HepG2 (cell line): ENCODE results near the gene MRPS17. TPM values are rescaled to one million over a fixed set of nuclear protein-coding genes. Genes with fewer than 3 reads are reported as not detected.
A peak's percentile ranks its signal among the peaks of the same experiment; 100 is the strongest.

ENCODE experiments used
- ATM ChIP-seq: fragments of 450-650 bp; IDR thresholded peaks from 2 replicates; pipeline ENCODE4 v1.7.1; 2017; ENCODE audit warnings: mild to moderate bottlenecking, borderline replicate concordance
- HNRNPLL ChIP-seq: fragments of 200-400 bp; formaldehyde crosslinking; IDR thresholded peaks from 2 replicates; pipeline ENCODE4 v1.6.1; 2017; ENCODE audit warnings: mild to moderate bottlenecking, low read depth, low read length; ENCODE audit not compliant: poor library complexity, severe bottlenecking
- RBFOX2 ChIP-seq: fragments of 200-400 bp; formaldehyde crosslinking; IDR thresholded peaks from 2 replicates; pipeline ENCODE4 v1.6.1; 2017; ENCODE audit warnings: low read depth, mild to moderate bottlenecking, low read length
- STAT5B ChIP-seq: sonication (generic); formaldehyde crosslinking; IDR thresholded peaks from 2 replicates; pipeline ENCODE4 v1.4.0; 2020; ENCODE audit warnings: missing genetic modification reagents
- ZIK1 ChIP-seq: sonication (generic); formaldehyde crosslinking; IDR thresholded peaks from 2 replicates; pipeline ENCODE4 v1.5.0; 2020; ENCODE audit warnings: mild to moderate bottlenecking, low read depth, missing genetic modification reagents, borderline replicate concordance
- ZNF441 ChIP-seq: sonication (generic); formaldehyde crosslinking; IDR thresholded peaks from 2 replicates; pipeline ENCODE4 v1.7.0; 2021; ENCODE audit warnings: missing genetic modification reagents, borderline replicate concordance
- ZNF510 ChIP-seq: sonication (generic); formaldehyde crosslinking; IDR thresholded peaks from 2 replicates; pipeline ENCODE4 v1.4.0; 2020; ENCODE audit warnings: low read depth, mild to moderate bottlenecking, missing genetic modification reagents
- ZNF768 ChIP-seq: sonication (generic); formaldehyde crosslinking; IDR thresholded peaks from 2 replicates; pipeline ENCODE4 v1.4.0; 2020; ENCODE audit warnings: missing genetic modification reagents
- ZNF781 ChIP-seq: sonication (generic); formaldehyde crosslinking; IDR thresholded peaks from 2 replicates; pipeline ENCODE4 v1.5.1; 2020; ENCODE audit warnings: borderline replicate concordance, mild to moderate bottlenecking, missing genetic modification reagents; ENCODE audit errors: not compliant biosample characterization
- polyA plus RNA-seq, 8 experiments: library from polyadenylated mRNA; depleted of rRNA in 3 of 8; stranded (reverse) in 7 of 8; unstranded in 1 of 8; fragments of >200 nt; fragmentation: Illumina TruSeq in 4 of 8; extraction: Trizol in 4 of 8; gene quantifications; 2 replicates each; pipeline versions ENCODE4 v1.2.1 to v1.2.3, GENCODE V29; 2011 to 2016; ENCODE audit warnings: low read depth in 4 of 8, missing spikeins in 1 of 8, mixed read lengths in 1 of 8; ENCODE audit not compliant: insufficient read depth in 1 of 8
- total RNA-seq, 5 experiments: library from RNA; depleted of rRNA; stranded (reverse); fragments of >200 nt; fragmentation: Illumina TruSeq; extraction: Trizol; gene quantifications; 2 replicates each; pipeline ENCODE4 v1.2.3, GENCODE V29; 2016; ENCODE audit warnings: low read depth in 1 of 5
- TF ChIP-seq, protein P1 (sequence below): sonication (generic); formaldehyde crosslinking; IDR thresholded peaks from 2 replicates; pipeline ENCODE4 v1.8.0; 2022; ENCODE audit warnings: mild to moderate bottlenecking, missing genetic modification reagents
- TF ChIP-seq, protein P2 (sequence below): sonication (generic); formaldehyde crosslinking; IDR thresholded peaks from 2 replicates; pipeline ENCODE4 v1.4.0; 2020; ENCODE audit warnings: mild to moderate bottlenecking, missing genetic modification reagents
- TF ChIP-seq, protein P3 (sequence below): sonication (generic); formaldehyde crosslinking; IDR thresholded peaks from 2 replicates; pipeline ENCODE4 v1.4.0; 2020; ENCODE audit warnings: missing genetic modification reagents, borderline replicate concordance
- TF ChIP-seq, protein P4 (sequence below): sonication (generic); formaldehyde crosslinking; IDR thresholded peaks from 2 replicates; pipeline ENCODE4 v1.8.1; 2023; ENCODE audit warnings: missing genetic modification reagents, inconsistent platforms, borderline replicate concordance
- TF ChIP-seq, protein P5 (sequence below): IDR thresholded peaks from 2 replicates; pipeline ENCODE4 v1.6.1; 2018; ENCODE audit warnings: missing genetic modification reagents
- TF ChIP-seq, protein P6 (sequence below): sonication (generic); formaldehyde crosslinking; IDR thresholded peaks from 2 replicates; pipeline ENCODE4 v1.9.0; 2022; ENCODE audit warnings: missing genetic modification reagents, mild to moderate bottlenecking, borderline replicate concordance
- TF ChIP-seq, protein P7 (sequence below): sonication (generic); formaldehyde crosslinking; IDR thresholded peaks from 2 replicates; pipeline ENCODE4 v1.5.1; 2020; ENCODE audit warnings: missing genetic modification reagents, mild to moderate bottlenecking, borderline replicate concordance

Gene MRPS17
- total and polyA plus RNA-seq, 2 of the 13 experiments (the other 11 are each of a cell fraction or from before 2014, with no cell fraction given) = 14.9 to 31.3 TPM

DNA sequence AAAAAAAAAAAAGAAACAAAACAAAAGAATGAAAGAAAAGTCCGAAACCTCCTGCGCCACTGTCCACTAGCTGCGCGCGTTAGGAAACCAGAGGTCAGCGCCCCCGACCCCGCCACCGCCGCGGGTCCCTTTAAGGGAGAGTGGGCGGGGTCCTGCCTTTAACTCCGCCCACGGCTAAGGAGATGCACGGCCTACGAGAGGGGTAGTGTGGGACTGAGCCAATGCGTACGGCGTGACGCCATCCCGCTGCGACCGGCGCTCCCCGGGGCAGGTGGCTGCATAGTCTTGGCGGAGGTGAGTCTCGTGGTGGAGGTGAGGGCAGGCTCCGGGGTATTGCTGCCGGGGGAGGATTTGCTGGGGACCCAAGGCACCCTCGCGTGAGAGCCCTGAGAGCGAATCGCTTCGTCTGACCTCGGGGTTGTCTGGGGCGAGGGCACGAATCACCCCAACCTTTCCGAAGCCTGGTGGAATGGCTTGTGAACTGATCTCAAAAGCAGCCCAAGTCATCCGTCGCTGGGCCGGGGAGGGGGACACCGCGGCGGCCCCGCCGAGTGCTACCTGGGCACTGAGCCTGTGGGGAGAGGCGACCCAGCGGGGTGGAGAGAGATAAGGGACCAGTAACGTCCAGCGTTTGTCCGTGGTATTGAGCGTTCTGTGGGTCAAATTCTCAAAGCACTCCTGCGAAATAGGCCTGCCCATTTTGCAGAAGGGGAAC, at the start of gene MRPS17 (continued):
- TF ChIP-seq, protein P1, sequence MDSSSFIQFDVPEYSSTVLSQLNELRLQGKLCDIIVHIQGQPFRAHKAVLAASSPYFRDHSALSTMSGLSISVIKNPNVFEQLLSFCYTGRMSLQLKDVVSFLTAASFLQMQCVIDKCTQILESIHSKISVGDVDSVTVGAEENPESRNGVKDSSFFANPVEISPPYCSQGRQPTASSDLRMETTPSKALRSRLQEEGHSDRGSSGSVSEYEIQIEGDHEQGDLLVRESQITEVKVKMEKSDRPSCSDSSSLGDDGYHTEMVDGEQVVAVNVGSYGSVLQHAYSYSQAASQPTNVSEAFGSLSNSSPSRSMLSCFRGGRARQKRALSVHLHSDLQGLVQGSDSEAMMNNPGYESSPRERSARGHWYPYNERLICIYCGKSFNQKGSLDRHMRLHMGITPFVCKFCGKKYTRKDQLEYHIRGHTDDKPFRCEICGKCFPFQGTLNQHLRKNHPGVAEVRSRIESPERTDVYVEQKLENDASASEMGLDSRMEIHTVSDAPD (CRISPR knock-in tag) = no peak
- TF ChIP-seq, protein P2, sequence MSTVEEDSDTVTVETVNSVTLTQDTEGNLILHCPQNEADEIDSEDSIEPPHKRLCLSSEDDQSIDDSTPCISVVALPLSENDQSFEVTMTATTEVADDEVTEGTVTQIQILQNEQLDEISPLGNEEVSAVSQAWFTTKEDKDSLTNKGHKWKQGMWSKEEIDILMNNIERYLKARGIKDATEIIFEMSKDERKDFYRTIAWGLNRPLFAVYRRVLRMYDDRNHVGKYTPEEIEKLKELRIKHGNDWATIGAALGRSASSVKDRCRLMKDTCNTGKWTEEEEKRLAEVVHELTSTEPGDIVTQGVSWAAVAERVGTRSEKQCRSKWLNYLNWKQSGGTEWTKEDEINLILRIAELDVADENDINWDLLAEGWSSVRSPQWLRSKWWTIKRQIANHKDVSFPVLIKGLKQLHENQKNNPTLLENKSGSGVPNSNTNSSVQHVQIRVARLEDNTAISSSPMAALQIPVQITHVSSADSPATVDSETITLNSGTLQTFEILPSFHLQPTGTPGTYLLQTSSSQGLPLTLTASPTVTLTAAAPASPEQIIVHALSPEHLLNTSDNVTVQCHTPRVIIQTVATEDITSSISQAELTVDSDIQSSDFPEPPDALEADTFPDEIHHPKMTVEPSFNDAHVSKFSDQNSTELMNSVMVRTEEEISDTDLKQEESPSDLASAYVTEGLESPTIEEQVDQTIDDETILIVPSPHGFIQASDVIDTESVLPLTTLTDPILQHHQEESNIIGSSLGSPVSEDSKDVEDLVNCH = no peak
- TF ChIP-seq, protein P3, sequence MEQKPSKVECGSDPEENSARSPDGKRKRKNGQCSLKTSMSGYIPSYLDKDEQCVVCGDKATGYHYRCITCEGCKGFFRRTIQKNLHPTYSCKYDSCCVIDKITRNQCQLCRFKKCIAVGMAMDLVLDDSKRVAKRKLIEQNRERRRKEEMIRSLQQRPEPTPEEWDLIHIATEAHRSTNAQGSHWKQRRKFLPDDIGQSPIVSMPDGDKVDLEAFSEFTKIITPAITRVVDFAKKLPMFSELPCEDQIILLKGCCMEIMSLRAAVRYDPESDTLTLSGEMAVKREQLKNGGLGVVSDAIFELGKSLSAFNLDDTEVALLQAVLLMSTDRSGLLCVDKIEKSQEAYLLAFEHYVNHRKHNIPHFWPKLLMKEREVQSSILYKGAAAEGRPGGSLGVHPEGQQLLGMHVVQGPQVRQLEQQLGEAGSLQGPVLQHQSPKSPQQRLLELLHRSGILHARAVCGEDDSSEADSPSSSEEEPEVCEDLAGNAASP (CRISPR knock-in tag) = 0 out of 2 replicates have a peak, but pooled peaks have one; percentile 57
- peak; percentile 66 for TF ChIP-seq HNRNPLL
- TF ChIP-seq, protein P4, sequence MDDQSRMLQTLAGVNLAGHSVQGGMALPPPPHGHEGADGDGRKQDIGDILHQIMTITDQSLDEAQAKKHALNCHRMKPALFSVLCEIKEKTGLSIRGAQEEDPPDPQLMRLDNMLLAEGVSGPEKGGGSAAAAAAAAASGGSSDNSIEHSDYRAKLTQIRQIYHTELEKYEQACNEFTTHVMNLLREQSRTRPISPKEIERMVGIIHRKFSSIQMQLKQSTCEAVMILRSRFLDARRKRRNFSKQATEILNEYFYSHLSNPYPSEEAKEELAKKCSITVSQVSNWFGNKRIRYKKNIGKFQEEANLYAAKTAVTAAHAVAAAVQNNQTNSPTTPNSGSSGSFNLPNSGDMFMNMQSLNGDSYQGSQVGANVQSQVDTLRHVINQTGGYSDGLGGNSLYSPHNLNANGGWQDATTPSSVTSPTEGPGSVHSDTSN (CRISPR knock-in tag) = no peak
- TF ChIP-seq ZNF781 (CRISPR knock-in tag) = peak; percentile 8
- TF ChIP-seq, protein P5, sequence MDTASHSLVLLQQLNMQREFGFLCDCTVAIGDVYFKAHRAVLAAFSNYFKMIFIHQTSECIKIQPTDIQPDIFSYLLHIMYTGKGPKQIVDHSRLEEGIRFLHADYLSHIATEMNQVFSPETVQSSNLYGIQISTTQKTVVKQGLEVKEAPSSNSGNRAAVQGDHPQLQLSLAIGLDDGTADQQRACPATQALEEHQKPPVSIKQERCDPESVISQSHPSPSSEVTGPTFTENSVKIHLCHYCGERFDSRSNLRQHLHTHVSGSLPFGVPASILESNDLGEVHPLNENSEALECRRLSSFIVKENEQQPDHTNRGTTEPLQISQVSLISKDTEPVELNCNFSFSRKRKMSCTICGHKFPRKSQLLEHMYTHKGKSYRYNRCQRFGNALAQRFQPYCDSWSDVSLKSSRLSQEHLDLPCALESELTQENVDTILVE = peak; percentile 78; the same call in 1 of the 2 replicates
- TF ChIP-seq STAT5B (CRISPR knock-in tag) = peak; percentile 16; the same call in 1 of the 2 replicates
- no peak for TF ChIP-seq ZNF441 (CRISPR knock-in tag)
- TF ChIP-seq ATM = no peak
- peak; percentile 49; the same call in 1 of the 2 replicates for TF ChIP-seq ZNF768
- peak; percentile 71; the same call in 1 of the 2 replicates for TF ChIP-seq ZIK1 (CRISPR knock-in tag)
- TF ChIP-seq ZNF510 (CRISPR knock-in tag) = peak; percentile 81; the same call in 1 of the 2 replicates
- TF ChIP-seq, protein P6, sequence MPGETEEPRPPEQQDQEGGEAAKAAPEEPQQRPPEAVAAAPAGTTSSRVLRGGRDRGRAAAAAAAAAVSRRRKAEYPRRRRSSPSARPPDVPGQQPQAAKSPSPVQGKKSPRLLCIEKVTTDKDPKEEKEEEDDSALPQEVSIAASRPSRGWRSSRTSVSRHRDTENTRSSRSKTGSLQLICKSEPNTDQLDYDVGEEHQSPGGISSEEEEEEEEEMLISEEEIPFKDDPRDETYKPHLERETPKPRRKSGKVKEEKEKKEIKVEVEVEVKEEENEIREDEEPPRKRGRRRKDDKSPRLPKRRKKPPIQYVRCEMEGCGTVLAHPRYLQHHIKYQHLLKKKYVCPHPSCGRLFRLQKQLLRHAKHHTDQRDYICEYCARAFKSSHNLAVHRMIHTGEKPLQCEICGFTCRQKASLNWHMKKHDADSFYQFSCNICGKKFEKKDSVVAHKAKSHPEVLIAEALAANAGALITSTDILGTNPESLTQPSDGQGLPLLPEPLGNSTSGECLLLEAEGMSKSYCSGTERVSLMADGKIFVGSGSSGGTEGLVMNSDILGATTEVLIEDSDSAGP (CRISPR knock-in tag) = peak; percentile 100
- TF ChIP-seq, protein P7, sequence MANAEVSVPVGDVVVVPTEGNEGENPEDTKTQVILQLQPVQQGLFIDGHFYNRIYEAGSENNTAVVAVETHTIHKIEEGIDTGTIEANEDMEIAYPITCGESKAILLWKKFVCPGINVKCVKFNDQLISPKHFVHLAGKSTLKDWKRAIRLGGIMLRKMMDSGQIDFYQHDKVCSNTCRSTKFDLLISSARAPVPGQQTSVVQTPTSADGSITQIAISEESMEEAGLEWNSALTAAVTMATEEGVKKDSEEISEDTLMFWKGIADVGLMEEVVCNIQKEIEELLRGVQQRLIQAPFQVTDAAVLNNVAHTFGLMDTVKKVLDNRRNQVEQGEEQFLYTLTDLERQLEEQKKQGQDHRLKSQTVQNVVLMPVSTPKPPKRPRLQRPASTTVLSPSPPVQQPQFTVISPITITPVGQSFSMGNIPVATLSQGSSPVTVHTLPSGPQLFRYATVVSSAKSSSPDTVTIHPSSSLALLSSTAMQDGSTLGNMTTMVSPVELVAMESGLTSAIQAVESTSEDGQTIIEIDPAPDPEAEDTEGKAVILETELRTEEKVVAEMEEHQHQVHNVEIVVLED (CRISPR knock-in tag) = peak; percentile 97
- peak; percentile 95 for TF ChIP-seq RBFOX2
